Measurements from ENCODE around the gene SNURF.

- no peak for TF ChIP-seq EZH2 (IDR thresholded peaks at IDR 0.05; ENCODE audit: insufficient read depth, low read length)
- TF ChIP-seq CTCF (IDR thresholded peaks at IDR 0.05; ENCODE audit: insufficient read depth, low read depth, low read length): no peak
These were observed 30.4 kb downstream of the SNURF start for GRCh38 chr15:24985224-24985623.
